Kidney epithelial cell (primary cell): ENCODE data around the gene CAMTA2. TPM values are rescaled to one million over a fixed set of nuclear protein-coding genes. Genes with fewer than 3 reads are reported as not detected.

Source experiments
- DNase-seq: peaks from one replicate; pipeline ENCODE4 v3.0.0-alpha.2; 2010; ENCODE audit warnings: low read depth
- H3K27me3 ChIP-seq: 2 replicates; pipeline ENCODE4 v1.6.0; 2011; ENCODE audit warnings: low read length; ENCODE audit not compliant: control insufficient read depth, insufficient read depth
- H3K36me3 ChIP-seq: 2 replicates; pipeline ENCODE4 v1.5.1; 2011; ENCODE audit warnings: low read length; ENCODE audit not compliant: control insufficient read depth, insufficient read depth
- H3K4me3 ChIP-seq: 2 replicates; pipeline ENCODE4 v1.5.1; 2011; ENCODE audit warnings: low read depth, mild to moderate bottlenecking, control low read depth, low read length
- CTCF ChIP-seq: IDR thresholded peaks from 2 replicates; pipeline ENCODE4 v1.5.1; 2011; ENCODE audit warnings: mild to moderate bottlenecking, moderate library complexity, low read length, control low read depth, inconsistent platforms; ENCODE audit not compliant: insufficient read depth, poor library complexity, severe bottlenecking
- total RNA-seq: library from RNA; depleted of rRNA; stranded (reverse); fragments of >200 nt; gene quantifications from 2 replicates; pipeline ENCODE4 v1.2.3, GENCODE V29; 2015

Gene CAMTA2
- total RNA-seq, 1 donor from 2014 or later, result 47.7 TPM

GRCh38 chr17:5023588-5024147 is 36.2 kb upstream of the CAMTA2 start:
- no peak for TF ChIP-seq CTCF
- Histone ChIP-seq H3K36me3 (peaks cover 1% of the 10 kb centered on the region), H3K27me3 (no peaks in the 10 kb centered on the region), H3K4me3 (no peak overlapping the region)
- no peak for DNase-seq

- DNase-seq, result no peak
- no peak overlapping the region for H3K4me3 ChIP-seq
- H3K27me3 ChIP-seq, result no peaks in the 10 kb centered on the region
- no peak for TF ChIP-seq CTCF
- H3K36me3 ChIP-seq, result peaks cover 3% of the 10 kb centered on the region
Observed at GRCh38 chr17:5022171-5022711, 34.8 kb upstream of the CAMTA2 start.

- no peak for TF ChIP-seq CTCF
- Histone ChIP-seq H3K27me3 (no peaks in the 10 kb centered on the region), H3K4me3 (no peak overlapping the region), H3K36me3 (peaks cover 3% of the 10 kb centered on the region)
- no peak for DNase-seq
Observed at GRCh38 chr17:5020502-5021023, 33.1 kb upstream of the CAMTA2 start.

- TF ChIP-seq CTCF, result no peak
- no peak for DNase-seq
- Histone ChIP-seq H3K4me3 (no peak overlapping the region), H3K36me3 (peaks cover 3% of the 10 kb centered on the region), H3K27me3 (no peaks in the 10 kb centered on the region)
Observed at GRCh38 chr17:5019475-5019956, 32.0 kb upstream of the CAMTA2 start.

GRCh38 chr17:5014357-5014756 is 26.9 kb upstream of the CAMTA2 start:
- peaks cover 8% of the 10 kb centered on the region for H3K36me3 ChIP-seq
- TF ChIP-seq CTCF, result no peak
- no peak for DNase-seq
- no peak overlapping the region for H3K4me3 ChIP-seq
- no peaks in the 10 kb centered on the region for H3K27me3 ChIP-seq

GRCh38 chr17:5011928-5012327 is 24.5 kb upstream of the CAMTA2 start:
- no peak for DNase-seq
- no peak for TF ChIP-seq CTCF
- Histone ChIP-seq H3K27me3 (no peaks in the 10 kb centered on the region), H3K36me3 (peaks cover 7% of the 10 kb centered on the region), H3K4me3 (no peak overlapping the region)
